GM13976 (cell line): ENCODE measurements around the gene MYBBP1A.

ENCODE experiments used
- DNase-seq: peaks from one replicate; pipeline ENCODE4 v3.0.0; 2012; ENCODE audit warnings: low spot score
- CTCF ChIP-seq: IDR thresholded peaks from 2 replicates; pipeline ENCODE4 v1.5.1; 2012; ENCODE audit warnings: borderline replicate concordance, mild to moderate bottlenecking; ENCODE audit not compliant: insufficient read depth; ENCODE audit errors: extremely low read depth, missing control alignments, control extremely low read depth
- in situ Hi-C: fragments of 300-500 bp; cut with MboI; formaldehyde crosslinking; loops from one replicate; pipeline ENCODE4 v1.12.0; 2022; ENCODE audit warnings: low sequenced_read_pairs, mixed read lengths, inconsistent platforms; ENCODE audit not compliant: unreplicated experiment

The MYBBP1A gene

GRCh38 chr17:4584101-4584916 lies 29.1 kb upstream of the MYBBP1A start, which contains the start of gene SMTNL2:
TSS of gene SMTNL2 (plus strand) at chr17:4584529. CDS start at chr17:4584606, 77 bp downstream.
- TF ChIP-seq CTCF: no peak
- in situ Hi-C loops: no loop called here
- no peak for DNase-seq

GRCh38 chr17:4583782-4584100 lies 28.6 kb upstream of the MYBBP1A start:
- no peak for TF ChIP-seq CTCF
- no peak for DNase-seq
- in situ Hi-C loops: no loop called here

GRCh38 chr17:4583206-4583605 lies 28.0 kb upstream of the MYBBP1A start:
- TF ChIP-seq CTCF: no peak
- in situ Hi-C loops: no loop called here
- no peak for DNase-seq

- in situ Hi-C loops: no loop called here
- no peak for DNase-seq
- no peak for TF ChIP-seq CTCF
These were observed 27.5 kb upstream of the MYBBP1A start for GRCh38 chr17:4582691-4583090.

GRCh38 chr17:4582101-4582501 lies 26.9 kb upstream of the MYBBP1A start:
- no peak for DNase-seq
- TF ChIP-seq CTCF: no peak
- in situ Hi-C loops: no loop called here

- DNase-seq: no peak
- in situ Hi-C loops: no loop called here
- no peak for TF ChIP-seq CTCF
These were observed 25.1 kb upstream of the MYBBP1A start for GRCh38 chr17:4580291-4580690.
